ENCODE results near the gene ZNF609. TPM values are rescaled to one million over a fixed set of nuclear protein-coding genes. Genes with fewer than 3 reads are reported as not detected.
A peak's percentile ranks its signal among the peaks of the same experiment; 100 is the strongest.

ZNF609 gene
- total RNA-seq, 4 donors from 2014 or later: 10.3 to 16.5 (median 12.4) TPM

GRCh38 chr15:64552281-64552948 lies 92.0 kb downstream of the ZNF609 start:
- Histone ChIP-seq H3K4me1 (peaks cover 0 to 3% of the 10 kb centered on the region in 2 donors), H3K36me3 (no peaks in the 10 kb centered on the region), H3K9me3 (no peaks in the 10 kb centered on the region), H3K4me3 (no peak overlapping the region), H3K27me3 (no peaks in the 10 kb centered on the region), H3K27ac (no peak overlapping the region)
- no peak for TF ChIP-seq POLR2A (IDR thresholded peaks at IDR 0.05)
- TF ChIP-seq, protein P1, sequence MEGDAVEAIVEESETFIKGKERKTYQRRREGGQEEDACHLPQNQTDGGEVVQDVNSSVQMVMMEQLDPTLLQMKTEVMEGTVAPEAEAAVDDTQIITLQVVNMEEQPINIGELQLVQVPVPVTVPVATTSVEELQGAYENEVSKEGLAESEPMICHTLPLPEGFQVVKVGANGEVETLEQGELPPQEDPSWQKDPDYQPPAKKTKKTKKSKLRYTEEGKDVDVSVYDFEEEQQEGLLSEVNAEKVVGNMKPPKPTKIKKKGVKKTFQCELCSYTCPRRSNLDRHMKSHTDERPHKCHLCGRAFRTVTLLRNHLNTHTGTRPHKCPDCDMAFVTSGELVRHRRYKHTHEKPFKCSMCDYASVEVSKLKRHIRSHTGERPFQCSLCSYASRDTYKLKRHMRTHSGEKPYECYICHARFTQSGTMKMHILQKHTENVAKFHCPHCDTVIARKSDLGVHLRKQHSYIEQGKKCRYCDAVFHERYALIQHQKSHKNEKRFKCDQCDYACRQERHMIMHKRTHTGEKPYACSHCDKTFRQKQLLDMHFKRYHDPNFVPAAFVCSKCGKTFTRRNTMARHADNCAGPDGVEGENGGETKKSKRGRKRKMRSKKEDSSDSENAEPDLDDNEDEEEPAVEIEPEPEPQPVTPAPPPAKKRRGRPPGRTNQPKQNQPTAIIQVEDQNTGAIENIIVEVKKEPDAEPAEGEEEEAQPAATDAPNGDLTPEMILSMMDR (IDR thresholded peaks at IDR 0.05 in 4 of 5, conservative IDR thresholded peaks at IDR 0.05 in 1 of 5): no peak
- ATAC-seq (no peak), DNase-seq (no peak)
- in situ Hi-C loops (cut with MboI; ENCODE audit: low sequenced_read_pairs in 4 of 4): no loop called here
- intact Hi-C loops (cut with DNase I; ENCODE audit: low total_unique reads): no loop called here

DNA sequence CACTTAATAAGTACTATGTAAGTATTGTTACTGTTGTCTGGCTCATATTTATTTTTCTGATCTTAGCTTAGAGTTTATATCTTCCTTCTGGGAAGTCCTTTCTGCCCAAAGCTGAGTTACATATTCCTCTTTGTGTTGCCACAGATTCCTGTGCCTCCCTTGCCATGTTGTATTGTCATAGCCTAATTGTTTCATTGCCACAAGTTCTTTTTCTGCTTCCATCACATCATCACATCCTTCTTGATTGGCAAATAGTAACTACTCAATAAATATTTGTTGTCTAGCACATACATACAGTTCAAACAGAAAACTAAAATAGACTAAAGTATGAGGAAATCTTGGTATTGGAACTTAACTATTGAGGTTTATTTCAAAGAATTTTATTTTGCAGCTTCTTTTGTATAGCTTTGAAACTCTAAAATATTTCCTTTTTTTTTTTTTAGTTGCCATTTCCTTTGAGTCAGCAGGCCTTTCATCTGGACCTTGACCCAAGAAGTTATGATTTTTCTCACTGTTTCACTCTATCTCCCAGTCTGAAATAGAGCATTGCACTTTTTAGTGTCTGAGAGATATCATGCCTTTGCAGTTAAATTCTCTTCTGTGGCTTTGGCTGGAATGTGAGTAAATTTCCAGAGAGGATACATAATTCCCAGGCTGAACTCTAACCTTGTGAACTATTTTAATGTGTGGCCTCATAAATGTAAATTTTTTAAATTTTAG lies 98.2 kb downstream of the ZNF609 start:
- Histone ChIP-seq H3K27me3 (no peaks in the 10 kb centered on the region), H3K4me3 (no peak overlapping the region), H3K4me1 (peaks cover 7 to 16% of the 10 kb centered on the region in 2 donors), H3K9me3 (no peaks in the 10 kb centered on the region), H3K36me3 (no peaks in the 10 kb centered on the region), H3K27ac (no peak overlapping the region)
- TF ChIP-seq POLR2A (IDR thresholded peaks at IDR 0.05): no peak
- TF ChIP-seq, protein P1 (IDR thresholded peaks at IDR 0.05 in 4 of 5, conservative IDR thresholded peaks at IDR 0.05 in 1 of 5): no peak
- no peak for DNase-seq
- intact Hi-C loops (cut with DNase I; ENCODE audit: low total_unique reads): no loop called here
- in situ Hi-C loops (cut with MboI; ENCODE audit: low sequenced_read_pairs in 4 of 4): no loop called here
- ATAC-seq: no peak

- intact Hi-C loops (cut with DNase I; ENCODE audit: low total_unique reads): no loop called here
- in situ Hi-C loops (cut with MboI; ENCODE audit: low sequenced_read_pairs in 4 of 4): no loop called here
- Histone ChIP-seq H3K27ac (no peak overlapping the region), H3K4me3 (no peak overlapping the region), H3K36me3 (no peaks in the 10 kb centered on the region), H3K9me3 (no peaks in the 10 kb centered on the region), H3K4me1 (peaks cover 7 to 16% of the 10 kb centered on the region in 2 donors), H3K27me3 (no peaks in the 10 kb centered on the region)
- no peak for TF ChIP-seq POLR2A (IDR thresholded peaks at IDR 0.05)
- TF ChIP-seq, protein P1 (IDR thresholded peaks at IDR 0.05 in 4 of 5, conservative IDR thresholded peaks at IDR 0.05 in 1 of 5): no peak
- ATAC-seq (peak in 1 of 2 donors; percentile 70), DNase-seq (no peak)
These were observed 98.9 kb downstream of the ZNF609 start for GRCh38 chr15:64559243-64559642.

- H3K9me3 ChIP-seq: no peaks in the 10 kb centered on the region
- intact Hi-C loops (cut with DNase I; ENCODE audit: low total_unique reads): loop anchor here (5.0 kb wide), 1 partner anchor 1328 kb away; no protein-coding TSS in a partner anchor
- H3K27me3 ChIP-seq: no peaks in the 10 kb centered on the region
- H3K4me3 ChIP-seq: no peak overlapping the region
- no peaks in the 10 kb centered on the region for H3K36me3 ChIP-seq
- no peak overlapping the region for H3K27ac ChIP-seq
- no peak for DNase-seq
- no peak for ATAC-seq
- TF ChIP-seq, protein P1 (IDR thresholded peaks at IDR 0.05 in 4 of 5, conservative IDR thresholded peaks at IDR 0.05 in 1 of 5): no peak
- no peak for TF ChIP-seq POLR2A (IDR thresholded peaks at IDR 0.05)
- H3K4me1 ChIP-seq: peaks cover 7 to 16% of the 10 kb centered on the region in 2 donors
- in situ Hi-C loops (cut with MboI; ENCODE audit: low sequenced_read_pairs in 4 of 4): no loop called here
These were observed 100.1 kb downstream of the ZNF609 start for GRCh38 chr15:64560501-64560900.

Measured in gastrocnemius medialis (tissue), 4 donors.